Esophagus muscularis mucosa (tissue), 3 donors: ENCODE measurements around the gene MED26.

Experiments used
- POLR2A ChIP-seq: fragments of 450-650 bp; IDR thresholded peaks from one replicate; pipeline ENCODE4 v1.6.1; 2017; ENCODE audit warnings: antibody characterized with exemption, moderate library complexity, mild to moderate bottlenecking, low read depth
- TF ChIP-seq, protein P1 (sequence below), 3 experiments: fragments of 200-600 bp in 2 of 3; fragments of 450-650 bp in 1 of 3; sonication (generic) in 2 of 3; IDR thresholded peaks; one replicate each; pipeline ENCODE4 v1.5.1; 2017 to 2019; ENCODE audit warnings: antibody characterized with exemption in 3 of 3, mild to moderate bottlenecking in 2 of 3, moderate library complexity in 1 of 3

DNA sequence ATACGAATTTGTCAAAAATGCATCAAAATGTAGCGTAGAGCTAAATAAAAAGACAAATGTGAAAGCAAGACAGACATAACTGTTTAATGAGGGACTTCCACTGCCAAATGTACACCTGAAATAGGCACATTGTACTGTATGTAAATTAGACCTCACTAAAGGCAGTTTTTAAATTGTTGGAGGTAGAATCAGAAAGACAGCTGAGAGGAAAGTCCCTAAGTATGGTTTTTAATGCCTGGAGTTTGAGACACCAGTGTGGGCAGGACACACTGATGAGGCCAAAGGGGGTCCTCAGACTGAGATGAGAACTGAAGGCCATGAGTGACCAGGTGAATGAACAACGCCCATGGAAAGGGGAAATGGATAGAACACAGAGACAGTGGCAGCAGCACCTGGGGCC lies 22.9 kb downstream of the MED26 start:
- TF ChIP-seq, protein P1, sequence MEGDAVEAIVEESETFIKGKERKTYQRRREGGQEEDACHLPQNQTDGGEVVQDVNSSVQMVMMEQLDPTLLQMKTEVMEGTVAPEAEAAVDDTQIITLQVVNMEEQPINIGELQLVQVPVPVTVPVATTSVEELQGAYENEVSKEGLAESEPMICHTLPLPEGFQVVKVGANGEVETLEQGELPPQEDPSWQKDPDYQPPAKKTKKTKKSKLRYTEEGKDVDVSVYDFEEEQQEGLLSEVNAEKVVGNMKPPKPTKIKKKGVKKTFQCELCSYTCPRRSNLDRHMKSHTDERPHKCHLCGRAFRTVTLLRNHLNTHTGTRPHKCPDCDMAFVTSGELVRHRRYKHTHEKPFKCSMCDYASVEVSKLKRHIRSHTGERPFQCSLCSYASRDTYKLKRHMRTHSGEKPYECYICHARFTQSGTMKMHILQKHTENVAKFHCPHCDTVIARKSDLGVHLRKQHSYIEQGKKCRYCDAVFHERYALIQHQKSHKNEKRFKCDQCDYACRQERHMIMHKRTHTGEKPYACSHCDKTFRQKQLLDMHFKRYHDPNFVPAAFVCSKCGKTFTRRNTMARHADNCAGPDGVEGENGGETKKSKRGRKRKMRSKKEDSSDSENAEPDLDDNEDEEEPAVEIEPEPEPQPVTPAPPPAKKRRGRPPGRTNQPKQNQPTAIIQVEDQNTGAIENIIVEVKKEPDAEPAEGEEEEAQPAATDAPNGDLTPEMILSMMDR (IDR thresholded peaks at IDR 0.05) = no peak
- TF ChIP-seq POLR2A = no peak
